ENCODE measurements around the gene CACHD1. TPM values are rescaled to one million over a fixed set of nuclear protein-coding genes. Genes with fewer than 3 reads are reported as not detected.

Gene CACHD1
- total RNA-seq, 2 experiments from 2014 or later: not detected

DNA sequence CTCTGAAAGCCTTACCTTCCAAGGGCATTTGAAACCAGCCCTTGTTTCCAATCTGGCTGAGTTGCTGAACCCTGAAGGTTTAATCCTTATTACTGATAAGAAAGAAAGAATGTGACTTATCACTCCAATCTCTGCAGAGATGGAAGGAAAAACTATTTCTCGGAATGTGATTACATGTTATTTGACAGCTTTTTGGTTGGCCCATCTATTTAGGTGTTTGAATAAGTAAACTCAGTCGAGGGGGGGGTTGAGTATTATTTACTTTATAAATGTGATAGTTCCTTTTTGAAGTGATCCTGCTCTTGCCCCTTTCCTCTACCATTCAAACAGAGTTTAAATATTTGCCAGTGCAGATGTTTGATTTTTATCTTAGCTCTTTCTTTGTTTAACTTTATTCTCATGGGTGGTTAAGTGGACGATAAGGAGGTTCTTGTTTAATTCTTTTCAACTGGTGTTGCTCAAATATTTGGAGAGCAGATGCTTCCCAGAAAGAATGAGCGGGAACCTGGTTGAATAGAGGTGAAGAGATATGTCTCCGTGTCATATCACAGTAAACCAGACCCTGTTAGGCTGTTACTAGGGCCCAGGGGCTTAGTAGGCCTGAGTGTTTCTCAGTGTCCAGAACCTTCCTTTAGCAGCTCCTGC is 126.1 kb downstream of the CACHD1 start:
- POLR2A ChIA-PET: interaction anchor here (0.6 kb wide), 1 partner anchor 324 kb away, joined by 3 read pairs; no protein-coding TSS in a partner anchor
- Histone ChIP-seq H3K4me1 (ENCODE audit: insufficient read depth, low read length, poor library complexity, severe bottlenecking) (no peaks in the 10 kb centered on the region), H3K4me3 (ENCODE audit: low read depth, low read length, poor library complexity, severe bottlenecking) (no peak overlapping the region), H3K79me2 (ENCODE audit: insufficient read depth, low read depth, low read length) (no peaks in the 10 kb centered on the region), H3K27ac (ENCODE audit: low read depth, low read length, poor library complexity, severe bottlenecking) (no peak overlapping the region), H3K9me2 (ENCODE audit: insufficient read depth, low read length) (no peaks in the 10 kb centered on the region), H2AFZ (ENCODE audit: low read length) (no peak overlapping the region), H3K9me3 (ENCODE audit: low read length) (no peaks in the 10 kb centered on the region), H4K20me1 (ENCODE audit: insufficient read depth, low read length) (no peaks in the 10 kb centered on the region), H3K4me2 (ENCODE audit: low read length) (no peak overlapping the region), H3K36me3 (ENCODE audit: insufficient read depth, low read length) (no peaks in the 10 kb centered on the region)
- BruUV-seq (replicated peaks): no TSS peak
- intact Hi-C loops (cut with micrococcal nuclease; ENCODE audit: unreplicated experiment): no loop called here
- CTCF ChIA-PET (ENCODE audit: unreplicated experiment): no interaction called here
- no peak for DNase-seq (ENCODE audit: low spot score)
- TF ChIP-seq, protein P1, sequence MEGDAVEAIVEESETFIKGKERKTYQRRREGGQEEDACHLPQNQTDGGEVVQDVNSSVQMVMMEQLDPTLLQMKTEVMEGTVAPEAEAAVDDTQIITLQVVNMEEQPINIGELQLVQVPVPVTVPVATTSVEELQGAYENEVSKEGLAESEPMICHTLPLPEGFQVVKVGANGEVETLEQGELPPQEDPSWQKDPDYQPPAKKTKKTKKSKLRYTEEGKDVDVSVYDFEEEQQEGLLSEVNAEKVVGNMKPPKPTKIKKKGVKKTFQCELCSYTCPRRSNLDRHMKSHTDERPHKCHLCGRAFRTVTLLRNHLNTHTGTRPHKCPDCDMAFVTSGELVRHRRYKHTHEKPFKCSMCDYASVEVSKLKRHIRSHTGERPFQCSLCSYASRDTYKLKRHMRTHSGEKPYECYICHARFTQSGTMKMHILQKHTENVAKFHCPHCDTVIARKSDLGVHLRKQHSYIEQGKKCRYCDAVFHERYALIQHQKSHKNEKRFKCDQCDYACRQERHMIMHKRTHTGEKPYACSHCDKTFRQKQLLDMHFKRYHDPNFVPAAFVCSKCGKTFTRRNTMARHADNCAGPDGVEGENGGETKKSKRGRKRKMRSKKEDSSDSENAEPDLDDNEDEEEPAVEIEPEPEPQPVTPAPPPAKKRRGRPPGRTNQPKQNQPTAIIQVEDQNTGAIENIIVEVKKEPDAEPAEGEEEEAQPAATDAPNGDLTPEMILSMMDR (conservative IDR thresholded peaks at IDR 0.05; ENCODE audit: low read length): no peak
- no peak for TF ChIP-seq EZH2phosphoT487 (IDR thresholded peaks at IDR 0.05; ENCODE audit: borderline replicate concordance, low read depth, low read length)

DNA sequence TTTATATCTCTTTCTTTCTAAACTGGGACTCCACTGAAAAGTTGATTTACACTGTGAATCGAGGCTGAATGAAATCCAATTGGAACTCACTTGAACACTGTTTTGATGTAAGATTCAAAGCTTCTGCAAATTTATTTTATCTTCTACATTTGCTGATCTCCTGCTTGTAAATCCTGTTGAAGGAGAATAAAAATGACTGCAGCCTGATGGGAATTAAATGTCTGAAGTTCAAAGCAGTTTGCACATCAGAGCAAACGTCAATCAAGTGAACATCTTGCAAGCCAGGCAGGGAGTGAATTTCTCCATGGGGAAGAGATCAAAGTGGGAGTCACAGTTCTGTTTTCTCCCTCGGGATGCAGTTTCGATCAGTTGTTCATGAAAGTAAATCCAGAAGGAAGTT is 127.2 kb downstream of the CACHD1 start:
- Histone ChIP-seq H3K27ac (ENCODE audit: low read depth, low read length, poor library complexity, severe bottlenecking) (no peak overlapping the region), H4K20me1 (ENCODE audit: insufficient read depth, low read length) (no peaks in the 10 kb centered on the region), H3K4me2 (ENCODE audit: low read length) (no peak overlapping the region), H3K9me2 (ENCODE audit: insufficient read depth, low read length) (no peaks in the 10 kb centered on the region), H3K4me3 (ENCODE audit: low read depth, low read length, poor library complexity, severe bottlenecking) (no peak overlapping the region), H3K36me3 (ENCODE audit: insufficient read depth, low read length) (no peaks in the 10 kb centered on the region), H3K79me2 (ENCODE audit: insufficient read depth, low read depth, low read length) (no peaks in the 10 kb centered on the region), H3K4me1 (ENCODE audit: insufficient read depth, low read length, poor library complexity, severe bottlenecking) (no peaks in the 10 kb centered on the region), H2AFZ (ENCODE audit: low read length) (no peak overlapping the region), H3K9me3 (ENCODE audit: low read length) (no peaks in the 10 kb centered on the region)
- POLR2A ChIA-PET: interaction anchor here (0.8 kb wide), 1 partner anchor 13 kb away, joined by 3 read pairs; no protein-coding TSS in a partner anchor
- intact Hi-C loops (cut with micrococcal nuclease; ENCODE audit: unreplicated experiment): no loop called here
- DNase-seq (ENCODE audit: low spot score): no peak
- BruUV-seq (replicated peaks): no TSS peak
- TF ChIP-seq, protein P1 (conservative IDR thresholded peaks at IDR 0.05; ENCODE audit: low read length): no peak
- no peak for TF ChIP-seq EZH2phosphoT487 (IDR thresholded peaks at IDR 0.05; ENCODE audit: borderline replicate concordance, low read depth, low read length)
- CTCF ChIA-PET (ENCODE audit: unreplicated experiment): no interaction called here

DNA sequence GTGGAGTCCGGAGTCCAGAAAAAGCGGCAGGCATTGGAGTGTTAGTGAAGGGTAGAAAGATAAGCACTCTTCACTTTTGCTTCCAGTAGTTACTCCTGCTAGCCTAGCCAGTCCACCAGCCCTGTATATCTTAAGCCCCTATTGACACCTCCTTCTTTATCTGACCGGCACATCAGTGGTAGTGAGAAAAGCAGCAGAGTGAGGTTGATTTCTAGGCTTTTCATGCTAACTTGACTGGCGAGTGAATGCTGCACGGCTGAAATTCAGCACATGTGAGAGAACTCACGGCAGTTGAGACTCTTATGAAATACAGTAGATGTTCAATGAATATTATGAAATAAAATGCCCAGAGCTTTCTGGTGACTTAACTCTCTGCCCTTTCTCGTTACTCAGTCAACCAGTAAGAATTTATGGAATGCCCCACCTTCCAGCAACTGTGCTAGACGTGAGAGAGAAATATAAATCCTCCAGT is 128.2 kb downstream of the CACHD1 start:
- intact Hi-C loops (cut with micrococcal nuclease; ENCODE audit: unreplicated experiment): no loop called here
- ChIA-PET CTCF (ENCODE audit: unreplicated experiment) (no interaction called here), POLR2A (interaction anchor here (0.6 to 0.7 kb wide), 2 partner anchors 24 to 25 kb away, joined by 3 read pairs; no protein-coding TSS in a partner anchor)
- no peaks in the 10 kb centered on the region for H3K79me2 ChIP-seq (ENCODE audit: insufficient read depth, low read depth, low read length)
- H3K9me3 ChIP-seq (ENCODE audit: low read length): no peaks in the 10 kb centered on the region
- DNase-seq (ENCODE audit: low spot score): no peak
- no peaks in the 10 kb centered on the region for H3K4me1 ChIP-seq (ENCODE audit: insufficient read depth, low read length, poor library complexity, severe bottlenecking)
- H3K36me3 ChIP-seq (ENCODE audit: insufficient read depth, low read length): no peaks in the 10 kb centered on the region
- H4K20me1 ChIP-seq (ENCODE audit: insufficient read depth, low read length): no peaks in the 10 kb centered on the region
- H3K4me2 ChIP-seq (ENCODE audit: low read length): no peak overlapping the region
- no peak overlapping the region for H3K4me3 ChIP-seq (ENCODE audit: low read depth, low read length, poor library complexity, severe bottlenecking)
- BruUV-seq (replicated peaks): no TSS peak
- TF ChIP-seq, protein P1 (conservative IDR thresholded peaks at IDR 0.05; ENCODE audit: low read length): no peak
- no peak for TF ChIP-seq EZH2phosphoT487 (IDR thresholded peaks at IDR 0.05; ENCODE audit: borderline replicate concordance, low read depth, low read length)
- no peak overlapping the region for H3K27ac ChIP-seq (ENCODE audit: low read depth, low read length, poor library complexity, severe bottlenecking)
- no peaks in the 10 kb centered on the region for H3K9me2 ChIP-seq (ENCODE audit: insufficient read depth, low read length)
- H2AFZ ChIP-seq (ENCODE audit: low read length): no peak overlapping the region
